Measurements from ENCODE around the gene NTN3. TPM values are rescaled to one million over a fixed set of nuclear protein-coding genes. Genes with fewer than 3 reads are reported as not detected.
A peak's percentile ranks its signal among the peaks of the same experiment; 100 is the strongest.

The NTN3 gene
- total RNA-seq, 6 donors from 2014 or later, result not detected

DNA sequence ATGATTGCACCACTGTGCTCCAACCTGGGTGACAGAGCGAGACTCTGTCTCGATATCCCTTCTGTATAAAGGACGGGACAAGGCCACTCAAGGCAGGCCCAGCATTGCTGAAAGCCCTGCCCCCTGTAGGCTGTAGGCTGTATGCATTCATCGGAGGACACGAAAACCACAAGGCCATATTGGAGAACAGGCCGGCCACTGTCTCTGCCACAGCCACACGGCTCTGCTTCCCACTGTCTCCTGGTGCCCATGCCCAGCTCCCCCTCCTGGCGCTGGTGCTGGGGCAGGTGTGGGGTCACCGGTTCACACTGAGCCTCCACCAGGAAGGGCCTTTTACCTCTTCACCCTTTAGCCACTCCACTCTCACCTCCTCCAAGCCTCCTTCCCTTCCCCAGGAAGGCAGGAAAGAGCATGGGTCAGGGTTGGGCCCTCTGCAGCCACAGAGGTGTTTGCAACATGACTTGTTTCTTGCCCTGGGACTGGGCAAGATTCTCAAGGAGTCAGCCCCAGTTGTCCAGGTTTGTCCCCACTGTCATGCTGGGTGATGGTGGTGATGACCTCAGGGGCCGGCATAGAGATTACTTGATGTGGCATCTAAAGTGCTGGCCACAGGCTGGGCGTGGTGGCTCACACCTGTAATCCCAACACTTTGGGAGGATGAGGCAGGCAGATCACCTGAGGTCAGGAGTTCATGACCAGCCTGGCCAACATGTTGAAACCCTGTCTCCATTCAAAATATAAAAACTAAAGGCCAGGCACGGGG lies 5.3 kb upstream of the NTN3 start:
- Histone ChIP-seq H3K27ac (no peak overlapping the region), H3K4me1 (peaks cover 18 to 36% (median 22%) of the 10 kb centered on the region in 4 donors), H3K9me3 (no peaks in the 10 kb centered on the region), H3K27me3 (peaks cover 0 to 33% (median 12%) of the 10 kb centered on the region in 4 donors), H3K4me3 (no peak overlapping the region), H3K36me3 (no peaks in the 10 kb centered on the region)
- TF ChIP-seq POLR2AphosphoS5 (IDR thresholded peaks at IDR 0.05) (no peak), EP300 (IDR thresholded peaks at IDR 0.05) (no peak), POLR2A (IDR thresholded peaks at IDR 0.05) (no peak)
- TF ChIP-seq, protein P1, sequence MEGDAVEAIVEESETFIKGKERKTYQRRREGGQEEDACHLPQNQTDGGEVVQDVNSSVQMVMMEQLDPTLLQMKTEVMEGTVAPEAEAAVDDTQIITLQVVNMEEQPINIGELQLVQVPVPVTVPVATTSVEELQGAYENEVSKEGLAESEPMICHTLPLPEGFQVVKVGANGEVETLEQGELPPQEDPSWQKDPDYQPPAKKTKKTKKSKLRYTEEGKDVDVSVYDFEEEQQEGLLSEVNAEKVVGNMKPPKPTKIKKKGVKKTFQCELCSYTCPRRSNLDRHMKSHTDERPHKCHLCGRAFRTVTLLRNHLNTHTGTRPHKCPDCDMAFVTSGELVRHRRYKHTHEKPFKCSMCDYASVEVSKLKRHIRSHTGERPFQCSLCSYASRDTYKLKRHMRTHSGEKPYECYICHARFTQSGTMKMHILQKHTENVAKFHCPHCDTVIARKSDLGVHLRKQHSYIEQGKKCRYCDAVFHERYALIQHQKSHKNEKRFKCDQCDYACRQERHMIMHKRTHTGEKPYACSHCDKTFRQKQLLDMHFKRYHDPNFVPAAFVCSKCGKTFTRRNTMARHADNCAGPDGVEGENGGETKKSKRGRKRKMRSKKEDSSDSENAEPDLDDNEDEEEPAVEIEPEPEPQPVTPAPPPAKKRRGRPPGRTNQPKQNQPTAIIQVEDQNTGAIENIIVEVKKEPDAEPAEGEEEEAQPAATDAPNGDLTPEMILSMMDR (IDR thresholded peaks at IDR 0.05), result no peak
- WGBS, 2 donors, result 85 to 88% methylated on average over 11 to 12 of the region's 12 CpGs
- ATAC-seq (ENCODE audit: low FRiP score in 2 of 2), result no peak
- peak in 1 of 2 donors; percentile 52 for DNase-seq

DNA sequence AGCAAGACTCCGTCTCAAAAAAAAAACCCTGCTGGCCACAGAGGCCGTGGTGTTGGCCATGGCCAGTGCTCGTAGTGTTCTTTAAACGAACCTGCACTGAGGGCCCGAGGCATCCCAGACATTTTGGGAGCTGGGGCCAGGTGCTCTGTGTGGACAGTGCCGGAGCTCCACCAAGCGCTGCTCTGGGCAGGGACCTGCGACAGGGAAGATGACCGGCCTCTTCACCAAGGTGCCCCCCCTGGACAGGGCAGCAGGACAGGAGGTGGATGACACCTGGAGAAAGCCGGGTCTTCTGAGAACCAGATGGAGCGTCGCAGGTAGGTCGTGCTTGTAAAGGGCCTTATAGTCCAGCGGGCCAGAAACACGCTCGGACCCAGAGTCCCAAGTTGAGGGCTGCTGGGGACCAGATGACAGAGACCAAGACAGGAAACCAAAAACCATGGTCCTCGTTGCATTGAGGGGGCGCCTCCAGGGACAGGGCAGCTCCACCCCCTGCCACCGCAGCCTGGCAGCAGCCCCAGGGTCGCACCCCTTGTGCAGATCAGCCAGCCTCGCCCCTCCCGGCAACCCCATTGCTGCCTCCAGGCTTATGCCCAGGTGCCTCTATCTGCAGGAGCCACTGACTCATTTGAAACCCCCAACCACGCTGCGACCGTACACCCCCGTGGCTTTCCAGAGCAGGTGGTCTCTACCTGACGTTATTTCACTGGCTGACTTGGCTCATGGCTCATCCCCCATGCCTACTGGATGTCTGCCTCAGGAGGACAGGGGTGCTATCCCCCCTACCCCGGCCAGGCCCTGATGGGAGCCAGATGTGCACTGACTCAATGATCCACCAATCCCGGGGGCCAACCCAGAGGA lies 4.2 kb upstream of the NTN3 start:
- 83 to 85% methylated on average over 17 to 28 of the region's 29 CpGs for WGBS, 2 donors
- Histone ChIP-seq H3K27ac (no peak overlapping the region), H3K9me3 (no peaks in the 10 kb centered on the region), H3K36me3 (no peaks in the 10 kb centered on the region), H3K27me3 (peaks cover 4 to 44% (median 23%) of the 10 kb centered on the region in 4 donors), H3K4me1 (peaks cover 28 to 46% (median 33%) of the 10 kb centered on the region in 4 donors), H3K4me3 (peak overlapping the region in 2 of 4 donors; percentile 43 to 51)
- TF ChIP-seq POLR2AphosphoS5 (IDR thresholded peaks at IDR 0.05) (no peak), POLR2A (IDR thresholded peaks at IDR 0.05) (no peak), EP300 (IDR thresholded peaks at IDR 0.05) (no peak)
- TF ChIP-seq, protein P1 (IDR thresholded peaks at IDR 0.05), result no peak
- DNase-seq (peak in 1 of 2 donors; percentile 75), ATAC-seq (ENCODE audit: low FRiP score in 2 of 2) (no peak)

DNA sequence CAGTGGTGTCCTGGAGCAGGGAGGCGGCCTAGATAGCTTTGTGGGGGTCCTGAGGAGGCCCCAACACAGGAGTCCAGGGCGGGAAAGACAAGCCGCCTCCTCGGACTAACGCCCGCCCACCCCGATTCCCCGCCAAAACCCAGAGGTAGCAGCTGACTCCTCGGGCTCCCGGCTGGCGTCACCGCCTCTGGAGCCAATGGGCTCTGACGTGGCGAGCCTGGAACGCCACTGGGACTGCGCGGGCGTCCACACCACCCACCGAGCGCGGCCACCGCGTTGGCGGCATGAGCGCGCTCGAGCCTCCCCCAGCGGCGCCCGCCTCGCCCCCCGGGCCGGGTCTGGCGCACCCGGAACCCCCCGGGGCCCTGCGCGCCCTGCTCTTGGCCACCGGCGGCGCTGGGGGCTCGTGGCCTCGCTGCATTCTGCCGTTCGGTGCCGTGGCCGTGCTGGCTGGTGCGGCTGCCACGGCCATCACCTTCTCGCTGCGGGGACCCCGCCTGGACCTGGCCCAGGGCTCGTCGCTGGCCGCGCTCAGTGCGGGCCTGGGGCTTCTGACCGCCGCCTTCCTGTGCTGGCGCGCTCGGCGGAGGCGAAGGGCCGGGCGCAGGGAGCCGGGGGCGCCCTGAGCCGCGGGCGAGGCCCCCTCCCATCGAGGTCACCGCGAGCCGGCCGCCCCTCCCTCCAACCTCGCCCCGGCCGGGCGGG lies 3.4 kb upstream of the NTN3 start:
- Histone ChIP-seq H3K27ac (peak overlapping the region in 1 of 4 donors; percentile 32), H3K4me1 (peaks cover 30 to 52% (median 36%) of the 10 kb centered on the region in 4 donors), H3K4me3 (peak overlapping the region in 3 of 4 donors; percentile 43 to 53 (median 51)), H3K27me3 (peaks cover 4 to 52% (median 28%) of the 10 kb centered on the region in 4 donors), H3K9me3 (no peaks in the 10 kb centered on the region), H3K36me3 (no peaks in the 10 kb centered on the region)
- WGBS, 2 donors, result 0 to 4% methylated on average over 11 to 19 of the region's 80 CpGs
- peak in 1 of 2 donors; percentile 91 for DNase-seq
- TF ChIP-seq POLR2AphosphoS5 (IDR thresholded peaks at IDR 0.05), result peak in 1 of 2 donors; percentile 18
- TF ChIP-seq EP300 (IDR thresholded peaks at IDR 0.05), result no peak
- no peak for TF ChIP-seq POLR2A (IDR thresholded peaks at IDR 0.05)
- TF ChIP-seq, protein P1 (IDR thresholded peaks at IDR 0.05), result peak in 2 of 6 experiments; percentile 13 to 38
- ATAC-seq (ENCODE audit: low FRiP score in 2 of 2), result peak in 1 of 2 donors; percentile 87

DNA sequence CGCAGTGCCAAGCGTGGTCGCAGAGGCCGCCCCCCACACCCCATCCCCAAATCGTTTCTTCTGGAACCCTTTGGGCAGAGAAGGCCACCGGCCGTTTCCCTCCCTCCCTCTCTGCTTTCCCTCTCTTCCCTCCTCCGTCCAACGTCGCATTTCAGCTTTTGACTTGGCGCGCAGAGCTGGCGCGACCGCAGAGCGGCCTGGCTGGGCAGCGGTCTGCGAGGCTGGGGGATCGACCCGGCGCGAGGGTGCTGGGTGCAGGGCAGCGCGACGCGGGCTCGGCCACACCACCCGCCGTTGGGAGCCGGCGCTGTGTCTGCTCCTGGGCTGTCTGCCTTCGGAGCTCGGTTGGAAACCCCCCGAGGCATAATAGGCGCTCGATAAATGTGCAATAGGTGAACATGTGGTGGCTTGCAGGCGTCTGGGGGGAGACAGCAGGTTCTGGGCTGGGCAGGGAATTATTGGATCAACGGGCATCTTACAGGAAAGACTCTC lies 2.8 kb upstream of the NTN3 start:
- TF ChIP-seq POLR2AphosphoS5 (IDR thresholded peaks at IDR 0.05), result no peak
- TF ChIP-seq, protein P1 (IDR thresholded peaks at IDR 0.05), result no peak
- TF ChIP-seq EP300 (IDR thresholded peaks at IDR 0.05), result no peak
- no peak for TF ChIP-seq POLR2A (IDR thresholded peaks at IDR 0.05)
- Histone ChIP-seq H3K27me3 (peaks cover 4 to 58% (median 31%) of the 10 kb centered on the region in 4 donors), H3K27ac (peak overlapping the region in 1 of 4 donors; percentile 32), H3K4me1 (peaks cover 31 to 57% (median 40%) of the 10 kb centered on the region in 4 donors), H3K9me3 (no peaks in the 10 kb centered on the region), H3K36me3 (no peaks in the 10 kb centered on the region), H3K4me3 (peak overlapping the region in 3 of 4 donors; percentile 43 to 53 (median 51))
- DNase-seq (peak in 1 of 2 donors; percentile 87), ATAC-seq (ENCODE audit: low FRiP score in 2 of 2) (peak in 1 of 2 donors; percentile 28)
- WGBS, 2 donors, result 0 to 1% methylated on average over 25 to 34 of the region's 38 CpGs
